GM12874 (cell line): ENCODE data around the gene PRR18.

Experiments used
- CTCF ChIP-seq: IDR thresholded peaks from 2 replicates; pipeline ENCODE4 v1.5.1; 2011; ENCODE audit warnings: low read depth, mild to moderate bottlenecking, control low read depth, low read length, moderate library complexity; ENCODE audit not compliant: insufficient read depth

Gene PRR18

GRCh38 chr6:166331503-166332415 lies 23.6 kb upstream of the PRR18 start:
- no peak for TF ChIP-seq CTCF

GRCh38 chr6:166330612-166331011 lies 22.4 kb upstream of the PRR18 start:
- no peak for TF ChIP-seq CTCF

- TF ChIP-seq CTCF: no peak
Observed at GRCh38 chr6:166325383-166326042, 17.3 kb upstream of the PRR18 start.

GRCh38 chr6:166323395-166323794 lies 15.2 kb upstream of the PRR18 start:
- no peak for TF ChIP-seq CTCF

- TF ChIP-seq CTCF: no peak
Observed at GRCh38 chr6:166318649-166319600, 10.7 kb upstream of the PRR18 start.

- TF ChIP-seq CTCF: no peak
Observed at GRCh38 chr6:166318227-166318626, 10.0 kb upstream of the PRR18 start.
